ENCODE results near the gene SAFB.

- TF ChIP-seq, protein P1, sequence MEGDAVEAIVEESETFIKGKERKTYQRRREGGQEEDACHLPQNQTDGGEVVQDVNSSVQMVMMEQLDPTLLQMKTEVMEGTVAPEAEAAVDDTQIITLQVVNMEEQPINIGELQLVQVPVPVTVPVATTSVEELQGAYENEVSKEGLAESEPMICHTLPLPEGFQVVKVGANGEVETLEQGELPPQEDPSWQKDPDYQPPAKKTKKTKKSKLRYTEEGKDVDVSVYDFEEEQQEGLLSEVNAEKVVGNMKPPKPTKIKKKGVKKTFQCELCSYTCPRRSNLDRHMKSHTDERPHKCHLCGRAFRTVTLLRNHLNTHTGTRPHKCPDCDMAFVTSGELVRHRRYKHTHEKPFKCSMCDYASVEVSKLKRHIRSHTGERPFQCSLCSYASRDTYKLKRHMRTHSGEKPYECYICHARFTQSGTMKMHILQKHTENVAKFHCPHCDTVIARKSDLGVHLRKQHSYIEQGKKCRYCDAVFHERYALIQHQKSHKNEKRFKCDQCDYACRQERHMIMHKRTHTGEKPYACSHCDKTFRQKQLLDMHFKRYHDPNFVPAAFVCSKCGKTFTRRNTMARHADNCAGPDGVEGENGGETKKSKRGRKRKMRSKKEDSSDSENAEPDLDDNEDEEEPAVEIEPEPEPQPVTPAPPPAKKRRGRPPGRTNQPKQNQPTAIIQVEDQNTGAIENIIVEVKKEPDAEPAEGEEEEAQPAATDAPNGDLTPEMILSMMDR (conservative IDR thresholded peaks at IDR 0.05; ENCODE audit: low read length): no peak
- TF ChIP-seq EZH2phosphoT487 (IDR thresholded peaks at IDR 0.05; ENCODE audit: borderline replicate concordance): no peak
Observed at GRCh38 chr19:5679289-5680083, 56.6 kb downstream of the SAFB start.

All from Loucy (cell line).